A549 treated with AZD9567 at 1 μM for 4 hours (cell line): ENCODE results near the gene DNAI4. TPM values are rescaled to one million over a fixed set of nuclear protein-coding genes. Genes with fewer than 3 reads are reported as not detected.

Experiments
- total RNA-seq: library from RNA; stranded (reverse); fragments of 200-300 nt; extraction: Qiagen RNA extraction; gene quantifications from 5 replicates; pipeline ENCODE4 v1.2.3, GENCODE V29; 2022; ENCODE audit not compliant: insufficient read depth

DNAI4 gene, protein sequence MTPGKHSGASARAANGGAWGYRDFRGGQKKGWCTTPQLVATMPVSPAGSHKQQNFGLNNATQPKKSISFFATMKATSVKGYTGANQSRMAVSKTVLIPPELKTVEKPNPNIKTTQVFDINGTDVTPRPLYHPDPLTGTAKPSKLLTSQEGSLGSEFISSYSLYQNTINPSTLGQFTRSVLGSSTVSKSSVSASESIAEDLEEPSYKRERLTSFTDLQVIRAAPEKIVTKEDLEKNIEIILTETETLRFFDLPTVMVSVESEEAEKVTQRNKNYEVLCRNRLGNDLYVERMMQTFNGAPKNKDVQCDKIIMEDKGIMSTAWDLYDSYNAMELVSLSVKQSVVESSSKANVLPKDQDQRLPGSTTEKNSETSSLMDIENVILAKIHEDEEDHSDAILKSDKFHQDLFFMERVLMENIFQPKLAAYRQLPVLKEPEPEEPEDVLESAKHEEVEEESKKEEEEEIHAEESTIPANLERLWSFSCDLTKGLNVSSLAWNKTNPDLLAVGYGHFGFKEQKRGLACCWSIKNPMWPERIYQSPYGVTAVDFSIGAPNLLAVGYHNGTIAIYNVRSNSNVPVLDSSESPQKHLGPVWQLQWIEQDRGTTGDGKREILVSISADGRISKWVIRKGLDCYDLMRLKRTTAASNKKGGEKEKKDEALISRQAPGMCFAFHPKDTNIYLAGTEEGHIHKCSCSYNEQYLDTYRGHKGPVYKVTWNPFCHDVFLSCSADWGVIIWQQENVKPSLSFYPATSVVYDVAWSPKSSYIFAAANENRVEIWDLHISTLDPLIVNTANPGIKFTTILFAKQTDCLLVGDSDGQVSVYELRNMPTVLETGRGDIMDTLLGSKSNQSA
- 0.27 to 2.3 TPM (median 2.2 TPM) in 4 of 5 replicates, not detected in the other for total RNA-seq

GRCh38 chr1:66924756-66925557, at the start of gene DNAI4, which contains the start of gene MIER1:
DNAI4 (minus strand) TSS chr1:66924856; CDS start chr1:66924831, 25 bp downstream.
MIER1 (plus strand) TSS chr1:66924990; CDS start chr1:66925029, 39 bp downstream.

Other genes starting within 250 kb of the DNAI4 start
- gene DYNLT5, start 172.4 kb downstream of the DNAI4 start, total RNA-seq, result not detected in 5 replicates
- gene INSL5, start 123.6 kb downstream of the DNAI4 start, total RNA-seq, result not detected in 5 replicates
- gene MIER1, start 134 bp upstream of the DNAI4 start, total RNA-seq, result 7.0 to 9.6 TPM (median 8.7 TPM) in 5 replicates
- gene SLC35D1, start 129.3 kb upstream of the DNAI4 start, total RNA-seq, result 7.3 to 11.9 TPM (median 7.6 TPM) in 5 replicates
- not detected in 5 replicates for gene C1orf141, start 210.1 kb upstream of the DNAI4 start, total RNA-seq
- gene IL23R, start 241.6 kb upstream of the DNAI4 start, total RNA-seq, result not detected in 5 replicates